Stomach (tissue), 9 donors: ENCODE results near the gene SMIM36. TPM values are rescaled to one million over a fixed set of nuclear protein-coding genes. Genes with fewer than 3 reads are reported as not detected.
A peak's percentile ranks its signal among the peaks of the same experiment; 100 is the strongest.
"Not testable (repeated sequence)": the region's sequence is repeated elsewhere in the genome, so short reads cannot be mapped to it uniquely, and the experiment has no call there.

Source experiments
- DNase-seq, 2 donors: peaks; one replicate each; pipeline versions ENCODE4 v3.0.0 to v3.0.0-alpha.2; 2013 to 2019
- H3K27ac ChIP-seq, 5 donors: fragments of 200-600 bp in 4 of 5; sonication (generic) in 4 of 5; one replicate each; pipeline ENCODE4 v1.5.1; 2013 to 2019; ENCODE audit warnings: mild to moderate bottlenecking in 1 of 5, moderate library complexity in 1 of 5
- H3K27me3 ChIP-seq, 3 donors: fragments of 200-600 bp; sonication (generic); one replicate each; pipeline ENCODE4 v1.5.1; 2017 to 2019; ENCODE audit warnings: mixed run types in 1 of 3
- H3K36me3 ChIP-seq, 4 donors: fragments of 200-600 bp; sonication (generic); 1 replicate in 3 of 4; 2 replicates in 1 of 4; pipeline ENCODE4 v1.5.1; 2016 to 2019
- H3K4me1 ChIP-seq, 4 donors: fragments of 200-600 bp; sonication (generic); one replicate each; pipeline ENCODE4 v1.5.1; 2016 to 2019
- H3K4me3 ChIP-seq, 4 donors: fragments of 200-600 bp; sonication (generic) in 3 of 4; one replicate each; pipeline ENCODE4 v1.5.1; 2016 to 2019; ENCODE audit warnings: mild to moderate bottlenecking in 1 of 4
- H3K9me3 ChIP-seq, 4 donors: fragments of 200-600 bp; sonication (generic); one replicate each; pipeline ENCODE4 v1.5.1; 2016 to 2019
- CTCF ChIP-seq, 7 experiments: fragments of 450-650 bp in 4 of 7; fragments of 200-600 bp in 3 of 7; sonication (generic) in 3 of 7; IDR thresholded peaks; one replicate each; pipeline ENCODE4 v1.5.1; 2016 to 2019; ENCODE audit warnings: antibody characterized with exemption in 7 of 7, control low read depth in 2 of 7, mild to moderate bottlenecking in 1 of 7
- EP300 ChIP-seq: sonication (generic); formaldehyde crosslinking; IDR thresholded peaks from one replicate; pipeline ENCODE4 v1.6.1; 2017; ENCODE audit warnings: antibody characterized with exemption
- POLR2A ChIP-seq, 4 donors: fragments of 450-650 bp; IDR thresholded peaks; one replicate each; pipeline ENCODE4 v1.6.1; 2016; ENCODE audit warnings: antibody characterized with exemption in 4 of 4, control low read depth in 2 of 4, mild to moderate bottlenecking in 1 of 4, moderate library complexity in 1 of 4
- POLR2AphosphoS5 ChIP-seq, 3 donors: sonication (generic); formaldehyde crosslinking; IDR thresholded peaks; one replicate each; pipeline ENCODE4 v1.6.1; 2016; ENCODE audit warnings: antibody characterized with exemption in 3 of 3
- WGBS, 5 donors: extraction: QIAGEN DNeasy Blood & Tissue Kit in 3 of 5; methylation state at CpG; one replicate each; pipeline versions ENCODE4 v1.1.5 to v1.1.7; 2013 to 2018; 5-methylcytosine and 5-hydroxymethylcytosine counted together
- intact Hi-C: fragments of 100-400 bp; cut with DNase I; formaldehyde crosslinking; loops from one replicate; pipeline ENCODE4 v1.15.1; 2023; ENCODE audit warnings: low total_unique reads
- polyA plus RNA-seq, 3 donors: library from polyadenylated mRNA; stranded (reverse); fragments of 200-250 nt; gene quantifications; one replicate each; pipeline ENCODE4 v1.2.3, GENCODE V29; 2013
- total RNA-seq, 5 donors: library from RNA; depleted of rRNA; stranded (reverse); fragments of >200 nt; gene quantifications; one replicate each; pipeline versions ENCODE4 v1.1.0 to v1.2.3, GENCODE V29; 2014 to 2016
- donor health status: healthy with polysubstance abuse.
- donor health status: Bipolar disorder and iron deficiency.
- donor health status: healthy.

Gene SMIM36
- total and polyA plus RNA-seq, 8 donors: not detected

- H3K9me3 ChIP-seq: no peaks in the 10 kb centered on the region
- DNase-seq: peak in 1 of 2 donors; percentile 83
- no peak overlapping the region for H3K4me3 ChIP-seq
- WGBS, 5 donors: 59 to 70% (median 61%) methylated on average over 5 of the region's 5 CpGs
- H3K27me3 ChIP-seq: no peaks in the 10 kb centered on the region
- intact Hi-C loops: loop anchor here (10.0 kb wide), 1 partner anchor 787 kb away; no protein-coding TSS in a partner anchor
- no peaks in the 10 kb centered on the region for H3K36me3 ChIP-seq
- H3K4me1 ChIP-seq: peaks cover 0 to 4% (median 1%) of the 10 kb centered on the region in 4 donors
- TF ChIP-seq POLR2A (IDR thresholded peaks at IDR 0.05) (no peak), POLR2AphosphoS5 (IDR thresholded peaks at IDR 0.05) (no peak), CTCF (IDR thresholded peaks at IDR 0.05) (peak in 4 of 7 experiments; percentile 23 to 42 (median 40)), EP300 (no peak)
- no peak overlapping the region for H3K27ac ChIP-seq
These were observed 16.4 kb upstream of the SMIM36 start for GRCh38 chr17:55527540-55528118.

GRCh38 chr17:55524440-55525220, 13.4 kb upstream of the SMIM36 start:
- Histone ChIP-seq H3K27me3 (peaks cover 0 to 3% (median 0%) of the 10 kb centered on the region in 3 donors), H3K27ac (no peak overlapping the region), H3K9me3 (no peaks in the 10 kb centered on the region), H3K4me3 (no peak overlapping the region), H3K36me3 (no peaks in the 10 kb centered on the region), H3K4me1 (peaks cover 0 to 4% (median 1%) of the 10 kb centered on the region in 4 donors)
- TF ChIP-seq EP300 (no peak), POLR2AphosphoS5 (IDR thresholded peaks at IDR 0.05) (no peak)
- DNase-seq: no peak
- intact Hi-C loops: loop anchor here (10.0 kb wide), 1 partner anchor 790 kb away; no protein-coding TSS in a partner anchor
- 55 to 72% (median 62%) methylated on average over 4 of the region's 4 CpGs for WGBS, 5 donors

- intact Hi-C loops: loop anchor here (10.0 kb wide), 1 partner anchor 792 kb away; no protein-coding TSS in a partner anchor
These were observed 11.8 kb upstream of the SMIM36 start for GRCh38 chr17:55523032-55523431.

GRCh38 chr17:55521186-55521585, 9.9 kb upstream of the SMIM36 start:
- Histone ChIP-seq H3K36me3 (no peaks in the 10 kb centered on the region), H3K27ac (no peak overlapping the region), H3K27me3 (peaks cover 0 to 3% (median 0%) of the 10 kb centered on the region in 3 donors), H3K9me3 (no peaks in the 10 kb centered on the region), H3K4me3 (no peak overlapping the region), H3K4me1 (no peaks in the 10 kb centered on the region)
- DNase-seq: no peak
- intact Hi-C loops: loop anchor here (10.0 kb wide), 1 partner anchor 794 kb away; no protein-coding TSS in a partner anchor
- TF ChIP-seq EP300 (no peak), POLR2A (IDR thresholded peaks at IDR 0.05) (no peak), CTCF (IDR thresholded peaks at IDR 0.05) (no peak), POLR2AphosphoS5 (IDR thresholded peaks at IDR 0.05) (no peak)

More at GRCh38 chr17:55523032-55523431, 11.8 kb upstream of the SMIM36 start:
- WGBS, 5 donors: 92 to 95% (median 93%) methylated on average over 4 of the region's 4 CpGs
- not testable (repeated sequence) for H3K36me3 ChIP-seq, H3K4me1 ChIP-seq, DNase-seq, H3K27ac ChIP-seq, H3K4me3 ChIP-seq, H3K27me3 ChIP-seq, H3K9me3 ChIP-seq

- DNase-seq: no peak
- TF ChIP-seq CTCF (IDR thresholded peaks at IDR 0.05): no peak
- TF ChIP-seq EP300: no peak
- TF ChIP-seq POLR2A (IDR thresholded peaks at IDR 0.05): no peak
- no peak for TF ChIP-seq POLR2AphosphoS5 (IDR thresholded peaks at IDR 0.05)
- Histone ChIP-seq H3K36me3 (no peaks in the 10 kb centered on the region), H3K4me1 (no peaks in the 10 kb centered on the region), H3K27me3 (peaks cover 0 to 3% (median 0%) of the 10 kb centered on the region in 3 donors), H3K27ac (no peak overlapping the region), H3K9me3 (no peaks in the 10 kb centered on the region), H3K4me3 (no peak overlapping the region)
- intact Hi-C loops: loop anchor here (10.0 kb wide), 1 partner anchor 794 kb away; no protein-coding TSS in a partner anchor
- 82 to 88% (median 85%) methylated on average over 5 of the region's 5 CpGs for WGBS, 5 donors
These were observed 9.2 kb upstream of the SMIM36 start for GRCh38 chr17:55520402-55520801.
